DND-41 (cell line): Measurements from ENCODE around the gene MICAL2.

Experiments used
- ATAC-seq: fragments of 200-7000 bp; cut with Tn5 transposase; 3 replicates; pipeline ENCODE4 v1.9.1; 2021; ENCODE audit warnings: low read depth; ENCODE audit not compliant: insufficient read depth
- DNase-seq: peaks from one replicate; pipeline ENCODE4 v3.0.0-alpha.2; 2020
- H2AFZ ChIP-seq: 2 replicates; pipeline ENCODE4 v1.6.0; 2012; ENCODE audit warnings: low read depth, low read length
- H3K27ac ChIP-seq: 2 replicates; pipeline ENCODE4 v1.5.1; 2012; ENCODE audit warnings: low read length, inconsistent platforms
- H3K27me3 ChIP-seq: fragments of 200-600 bp; sonication (generic); 2 replicates; pipeline ENCODE4 v1.6.0; 2012; ENCODE audit warnings: low read length, mild to moderate bottlenecking, inconsistent platforms; ENCODE audit not compliant: insufficient read depth, poor library complexity
- H3K36me3 ChIP-seq: 2 replicates; pipeline ENCODE4 v1.5.1; 2012; ENCODE audit warnings: low read length, inconsistent platforms; ENCODE audit not compliant: insufficient read depth
- H3K4me1 ChIP-seq: 2 replicates; pipeline ENCODE4 v1.5.1; 2012; ENCODE audit warnings: mild to moderate bottlenecking, low read length; ENCODE audit not compliant: insufficient read depth
- H3K4me2 ChIP-seq: 2 replicates; pipeline ENCODE4 v1.6.0; 2012; ENCODE audit warnings: mild to moderate bottlenecking, moderate library complexity, low read length, inconsistent platforms; ENCODE audit not compliant: insufficient read depth
- H3K4me3 ChIP-seq, 2 experiments: fragments of 200-600 bp in 1 of 2; shearing (Covaris generic) in 1 of 2; 2 replicates each; pipeline ENCODE4 v1.5.1; 2012 to 2016; ENCODE audit warnings: inconsistent platforms in 2 of 2, low read length in 2 of 2, mild to moderate bottlenecking in 2 of 2, low read depth in 1 of 2, moderate library complexity in 1 of 2
- H3K79me2 ChIP-seq: 2 replicates; pipeline ENCODE4 v1.6.0; 2012; ENCODE audit warnings: low read length, inconsistent platforms; ENCODE audit not compliant: insufficient read depth
- H3K9ac ChIP-seq: 2 replicates; pipeline ENCODE4 v1.6.0; 2012; ENCODE audit warnings: low read depth, mild to moderate bottlenecking, inconsistent platforms, low read length, moderate library complexity
- H3K9me3 ChIP-seq: 2 replicates; pipeline ENCODE4 v1.5.1; 2012; ENCODE audit warnings: low read length, moderate library complexity, mild to moderate bottlenecking, inconsistent platforms; ENCODE audit not compliant: insufficient read depth, severe bottlenecking
- H4K20me1 ChIP-seq: 2 replicates; pipeline ENCODE4 v1.6.0; 2012; ENCODE audit warnings: low read length; ENCODE audit not compliant: insufficient read depth
- EZH2 ChIP-seq: IDR thresholded peaks from 3 replicates; pipeline ENCODE4 v1.6.1; 2012; ENCODE audit warnings: borderline replicate concordance, low read depth, mild to moderate bottlenecking, moderate library complexity, low read length, inconsistent platforms; ENCODE audit not compliant: severe bottlenecking
- TF ChIP-seq, protein P1 (sequence below): IDR thresholded peaks from 2 replicates; pipeline ENCODE4 v1.5.1; 2012; ENCODE audit warnings: borderline replicate concordance, low read length, moderate library complexity, mild to moderate bottlenecking; ENCODE audit not compliant: poor library complexity, severe bottlenecking; ENCODE audit errors: extremely low read depth

The MICAL2 gene

DNA sequence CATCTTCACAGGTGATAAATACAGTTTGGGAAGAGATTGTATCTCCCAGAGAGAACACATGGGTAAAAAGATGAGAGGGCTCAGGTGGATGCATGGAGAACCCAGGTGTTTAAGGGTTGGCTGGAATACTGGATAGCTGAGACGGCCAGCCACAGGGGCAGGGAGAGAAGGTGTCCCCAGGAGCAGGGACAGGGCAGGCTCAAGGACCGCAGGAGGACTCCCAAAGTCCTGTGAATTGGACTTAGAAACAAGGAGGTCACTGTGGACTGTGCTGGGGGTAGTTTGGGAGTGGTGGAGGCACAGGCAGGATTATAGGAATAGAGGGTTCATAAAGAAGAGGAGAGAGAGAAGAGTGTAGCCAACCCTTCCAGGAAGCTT is 163.2 kb downstream of the MICAL2 start:
- H3K27me3 ChIP-seq = no peaks in the 10 kb centered on the region
- H2AFZ ChIP-seq = no peak overlapping the region
- H3K9me3 ChIP-seq = no peaks in the 10 kb centered on the region
- no peak overlapping the region for H3K9ac ChIP-seq
- 0 out of 2 replicates have a peak, but pooled peaks cover 2% of the 10 kb centered on the region for H3K4me1 ChIP-seq
- no peaks in the 10 kb centered on the region for H4K20me1 ChIP-seq
- H3K79me2 ChIP-seq = no peaks in the 10 kb centered on the region
- ATAC-seq = no peak
- no peaks in the 10 kb centered on the region for H3K36me3 ChIP-seq
- H3K4me3 ChIP-seq = no peak overlapping the region
- TF ChIP-seq, protein P1, sequence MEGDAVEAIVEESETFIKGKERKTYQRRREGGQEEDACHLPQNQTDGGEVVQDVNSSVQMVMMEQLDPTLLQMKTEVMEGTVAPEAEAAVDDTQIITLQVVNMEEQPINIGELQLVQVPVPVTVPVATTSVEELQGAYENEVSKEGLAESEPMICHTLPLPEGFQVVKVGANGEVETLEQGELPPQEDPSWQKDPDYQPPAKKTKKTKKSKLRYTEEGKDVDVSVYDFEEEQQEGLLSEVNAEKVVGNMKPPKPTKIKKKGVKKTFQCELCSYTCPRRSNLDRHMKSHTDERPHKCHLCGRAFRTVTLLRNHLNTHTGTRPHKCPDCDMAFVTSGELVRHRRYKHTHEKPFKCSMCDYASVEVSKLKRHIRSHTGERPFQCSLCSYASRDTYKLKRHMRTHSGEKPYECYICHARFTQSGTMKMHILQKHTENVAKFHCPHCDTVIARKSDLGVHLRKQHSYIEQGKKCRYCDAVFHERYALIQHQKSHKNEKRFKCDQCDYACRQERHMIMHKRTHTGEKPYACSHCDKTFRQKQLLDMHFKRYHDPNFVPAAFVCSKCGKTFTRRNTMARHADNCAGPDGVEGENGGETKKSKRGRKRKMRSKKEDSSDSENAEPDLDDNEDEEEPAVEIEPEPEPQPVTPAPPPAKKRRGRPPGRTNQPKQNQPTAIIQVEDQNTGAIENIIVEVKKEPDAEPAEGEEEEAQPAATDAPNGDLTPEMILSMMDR = no peak
- no peak for TF ChIP-seq EZH2
- H3K27ac ChIP-seq = no peak overlapping the region
- DNase-seq = no peak
- no peak overlapping the region for H3K4me2 ChIP-seq

DNA sequence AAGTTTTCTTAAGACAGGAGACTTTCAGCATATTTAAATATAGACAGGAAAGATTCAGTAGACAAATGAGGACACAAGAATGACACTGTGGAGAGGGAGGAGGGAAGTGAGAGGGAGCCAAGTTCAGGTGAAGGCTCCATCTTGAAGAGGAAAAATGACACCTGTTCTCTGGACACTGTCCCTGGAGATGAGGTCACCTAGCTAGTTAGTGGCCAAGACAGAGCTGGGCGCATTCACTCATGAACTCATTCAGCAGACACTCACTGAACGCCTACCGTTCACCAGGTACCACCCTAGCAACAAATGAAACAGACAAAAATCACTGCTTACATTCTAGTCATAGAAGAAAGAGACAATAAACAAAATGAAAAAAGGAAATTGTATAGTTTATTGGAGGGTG is 163.7 kb downstream of the MICAL2 start:
- 0 out of 2 replicates have a peak, but pooled peaks cover under 1% of the 10 kb centered on the region for H3K4me1 ChIP-seq
- no peak for DNase-seq
- H3K9me3 ChIP-seq = no peaks in the 10 kb centered on the region
- no peak overlapping the region for H3K27ac ChIP-seq
- TF ChIP-seq EZH2 = no peak
- TF ChIP-seq, protein P1 = no peak
- H3K27me3 ChIP-seq = no peaks in the 10 kb centered on the region
- H3K4me2 ChIP-seq = no peak overlapping the region
- H4K20me1 ChIP-seq = no peaks in the 10 kb centered on the region
- H2AFZ ChIP-seq = no peak overlapping the region
- H3K79me2 ChIP-seq = no peaks in the 10 kb centered on the region
- ATAC-seq = no peak
- H3K4me3 ChIP-seq = no peak overlapping the region
- H3K9ac ChIP-seq = no peak overlapping the region
- no peaks in the 10 kb centered on the region for H3K36me3 ChIP-seq

DNA sequence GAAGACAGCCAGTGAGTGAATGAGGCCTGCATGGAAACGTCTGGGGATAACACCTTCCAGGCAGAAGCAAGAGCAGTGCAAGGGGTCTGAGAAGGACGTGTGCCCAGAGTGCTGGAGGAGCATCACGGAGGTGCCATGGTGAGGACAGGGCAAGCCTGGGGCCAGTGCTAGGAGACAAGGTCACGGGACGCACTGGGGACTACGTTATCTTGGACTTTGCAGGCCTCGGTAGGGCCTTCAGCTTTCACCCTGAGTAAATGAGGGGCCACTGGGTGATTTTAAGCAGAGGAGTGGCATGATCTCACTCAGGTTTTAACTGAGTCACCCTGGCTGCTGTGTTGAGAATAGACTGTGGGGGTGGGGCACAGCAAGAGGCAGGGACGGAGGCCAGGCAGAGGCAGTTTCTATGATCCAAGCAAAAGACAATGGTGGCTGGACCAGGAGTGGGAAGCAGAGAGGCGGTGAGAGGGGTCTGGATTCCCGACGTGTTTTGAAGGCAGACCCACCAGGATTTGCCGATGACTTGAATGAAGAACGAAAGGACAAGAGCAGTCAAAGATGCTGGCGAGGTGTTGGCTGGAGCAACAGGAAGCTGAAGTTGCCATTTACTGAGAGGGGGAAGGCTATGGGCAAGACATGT is 164.3 kb downstream of the MICAL2 start:
- Histone ChIP-seq H3K9ac (no peak overlapping the region), H3K27me3 (no peaks in the 10 kb centered on the region), H3K4me1 (no peaks in the 10 kb centered on the region), H4K20me1 (no peaks in the 10 kb centered on the region), H3K36me3 (no peaks in the 10 kb centered on the region), H3K4me3 (no peak overlapping the region), H3K4me2 (no peak overlapping the region), H3K79me2 (no peaks in the 10 kb centered on the region), H2AFZ (no peak overlapping the region), H3K27ac (no peak overlapping the region), H3K9me3 (no peaks in the 10 kb centered on the region)
- TF ChIP-seq, protein P1 = no peak
- DNase-seq (no peak), ATAC-seq (no peak)

DNA sequence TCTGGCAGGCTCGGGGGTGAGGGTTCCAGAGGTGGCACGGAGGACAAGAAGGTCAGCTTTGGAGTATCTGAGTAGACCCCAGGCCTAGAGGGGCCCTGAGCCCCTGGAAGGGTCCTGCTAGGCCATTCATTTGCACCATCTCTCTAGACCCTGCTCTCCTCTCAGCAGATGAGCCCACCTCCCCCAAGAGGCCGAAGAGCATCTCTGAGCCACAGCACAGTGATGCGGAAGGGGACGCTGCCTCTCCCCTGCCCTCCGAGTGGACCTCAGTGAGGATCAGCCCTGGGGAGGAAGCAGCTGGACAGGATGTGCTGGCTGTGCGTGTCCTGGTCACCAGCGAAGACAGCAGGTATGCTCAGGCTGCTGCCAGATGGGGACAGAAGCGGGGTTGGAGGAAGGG is 165.4 kb downstream of the MICAL2 start:
- Histone ChIP-seq H3K4me3 (no peak overlapping the region), H3K27ac (no peak overlapping the region), H3K79me2 (no peaks in the 10 kb centered on the region), H2AFZ (no peak overlapping the region), H3K9me3 (no peaks in the 10 kb centered on the region), H3K27me3 (no peaks in the 10 kb centered on the region), H4K20me1 (no peaks in the 10 kb centered on the region), H3K9ac (no peak overlapping the region), H3K4me2 (no peak overlapping the region), H3K4me1 (no peaks in the 10 kb centered on the region), H3K36me3 (no peaks in the 10 kb centered on the region)
- no peak for DNase-seq
- no peak for ATAC-seq
- TF ChIP-seq, protein P1 = no peak
- no peak for TF ChIP-seq EZH2
